ENCODE measurements around the gene RNF213.
"Not testable (repeated sequence)": the region's sequence is repeated elsewhere in the genome, so short reads cannot be mapped to it uniquely, and the experiment has no call there.

RNF213 gene

GRCh38 chr17:80236911-80237310, 23.7 kb upstream of the RNF213 start:
- Histone ChIP-seq H3K27ac (no peak overlapping the region), H3K9me3 (ENCODE audit: severe bottlenecking) (peaks cover 19% of the 10 kb centered on the region), H3K4me3 (ENCODE audit: low read depth, low read length) (no peak overlapping the region), H3K36me3 (peaks cover 34% of the 10 kb centered on the region), H3K27me3 (ENCODE audit: insufficient read depth, low read depth, severe bottlenecking) (no peaks in the 10 kb centered on the region)
- TF ChIP-seq CTCF (IDR thresholded peaks at IDR 0.05; ENCODE audit: low read depth, low read length): no peak
- no peak for DNase-seq

- no peak for TF ChIP-seq CTCF (IDR thresholded peaks at IDR 0.05; ENCODE audit: low read depth, low read length)
- H3K4me3 ChIP-seq (ENCODE audit: low read depth, low read length): no peak overlapping the region
- no peak overlapping the region for H3K27ac ChIP-seq
- peaks cover 36% of the 10 kb centered on the region for H3K36me3 ChIP-seq
- H3K27me3 ChIP-seq (ENCODE audit: insufficient read depth, low read depth, severe bottlenecking): no peaks in the 10 kb centered on the region
- DNase-seq: no peak
- H3K9me3 ChIP-seq (ENCODE audit: severe bottlenecking): peaks cover 14% of the 10 kb centered on the region
Observed at GRCh38 chr17:80237386-80237785, 23.3 kb upstream of the RNF213 start.

GRCh38 chr17:80242505-80242904, 18.1 kb upstream of the RNF213 start:
- peaks cover 43% of the 10 kb centered on the region for H3K36me3 ChIP-seq
- no peaks in the 10 kb centered on the region for H3K27me3 ChIP-seq (ENCODE audit: insufficient read depth, low read depth, severe bottlenecking)
- no peak overlapping the region for H3K27ac ChIP-seq
- no peak overlapping the region for H3K4me3 ChIP-seq (ENCODE audit: low read depth, low read length)
- no peak for DNase-seq
- H3K9me3 ChIP-seq (ENCODE audit: severe bottlenecking): no peaks in the 10 kb centered on the region
- TF ChIP-seq CTCF (IDR thresholded peaks at IDR 0.05; ENCODE audit: low read depth, low read length): no peak

GRCh38 chr17:80243526-80244433, 16.9 kb upstream of the RNF213 start:
- no peaks in the 10 kb centered on the region for H3K9me3 ChIP-seq (ENCODE audit: severe bottlenecking)
- peaks cover 33% of the 10 kb centered on the region for H3K36me3 ChIP-seq
- H3K27ac ChIP-seq: no peak overlapping the region
- TF ChIP-seq CTCF (IDR thresholded peaks at IDR 0.05; ENCODE audit: low read depth, low read length): no peak
- no peaks in the 10 kb centered on the region for H3K27me3 ChIP-seq (ENCODE audit: insufficient read depth, low read depth, severe bottlenecking)
- DNase-seq: no peak
- no peak overlapping the region for H3K4me3 ChIP-seq (ENCODE audit: low read depth, low read length)

GRCh38 chr17:80244448-80244847, 16.2 kb upstream of the RNF213 start:
- not testable (repeated sequence) for DNase-seq; H3K27me3 ChIP-seq (ENCODE audit: insufficient read depth, low read depth, severe bottlenecking); H3K9me3 ChIP-seq (ENCODE audit: severe bottlenecking); H3K4me3 ChIP-seq (ENCODE audit: low read depth, low read length); H3K27ac ChIP-seq
- peaks cover 33% of the 10 kb centered on the region for H3K36me3 ChIP-seq

- no peak for TF ChIP-seq CTCF (IDR thresholded peaks at IDR 0.05; ENCODE audit: low read depth, low read length)
- H3K36me3 ChIP-seq: peaks cover 28% of the 10 kb centered on the region
Observed at GRCh38 chr17:80244871-80245509, 15.7 kb upstream of the RNF213 start.

More at GRCh38 chr17:80244871-80245509, 15.7 kb upstream of the RNF213 start:
- H3K9me3 ChIP-seq (ENCODE audit: severe bottlenecking): no peaks in the 10 kb centered on the region
- no peak for DNase-seq
- no peak overlapping the region for H3K4me3 ChIP-seq (ENCODE audit: low read depth, low read length)
- no peaks in the 10 kb centered on the region for H3K27me3 ChIP-seq (ENCODE audit: insufficient read depth, low read depth, severe bottlenecking)
- H3K27ac ChIP-seq: no peak overlapping the region
